Measurements from ENCODE around the gene ZNF813.

The ZNF813 gene

DNA sequence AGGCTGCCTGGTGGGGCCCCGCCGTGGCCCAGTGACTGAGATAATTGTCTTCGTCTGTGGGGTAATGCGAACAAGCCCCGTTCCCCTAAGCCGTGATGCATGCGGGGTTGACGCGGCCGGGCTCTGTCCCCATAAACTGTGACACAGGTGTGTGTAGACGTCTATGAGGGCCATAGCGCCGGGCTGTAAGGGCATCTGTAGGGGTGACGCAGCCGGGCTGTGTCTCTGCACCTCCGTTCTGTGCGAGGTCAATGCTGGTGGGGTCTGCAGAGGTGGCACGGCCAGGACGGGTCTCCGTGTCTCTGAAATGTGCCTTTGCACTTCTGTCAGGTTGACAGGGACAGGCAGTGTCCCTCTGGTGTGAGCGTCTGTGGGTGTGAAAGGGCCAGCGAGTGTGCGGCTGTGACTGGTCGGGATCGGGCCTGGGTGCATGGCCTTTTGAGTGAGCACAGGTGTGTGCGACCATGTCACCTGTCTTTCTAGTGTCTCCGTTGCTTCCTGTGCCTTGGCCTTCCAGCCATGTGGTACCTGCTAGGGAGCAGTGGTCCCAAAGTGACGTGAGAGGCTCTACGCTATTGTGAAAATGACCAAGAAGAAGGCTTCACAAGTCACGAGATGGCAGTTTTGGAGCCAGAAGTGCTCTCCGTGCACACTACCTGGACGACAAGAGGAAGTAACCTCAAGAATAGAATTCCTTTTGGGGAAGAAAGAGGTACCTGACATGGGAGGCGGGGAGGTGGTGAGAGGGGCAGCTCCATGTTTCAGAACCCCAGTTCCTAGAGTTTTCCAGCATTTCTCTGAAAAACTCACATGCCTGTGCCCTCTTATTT, 54.1 kb downstream of the ZNF813 start:
- FAIRE-seq, result no peak

DNA sequence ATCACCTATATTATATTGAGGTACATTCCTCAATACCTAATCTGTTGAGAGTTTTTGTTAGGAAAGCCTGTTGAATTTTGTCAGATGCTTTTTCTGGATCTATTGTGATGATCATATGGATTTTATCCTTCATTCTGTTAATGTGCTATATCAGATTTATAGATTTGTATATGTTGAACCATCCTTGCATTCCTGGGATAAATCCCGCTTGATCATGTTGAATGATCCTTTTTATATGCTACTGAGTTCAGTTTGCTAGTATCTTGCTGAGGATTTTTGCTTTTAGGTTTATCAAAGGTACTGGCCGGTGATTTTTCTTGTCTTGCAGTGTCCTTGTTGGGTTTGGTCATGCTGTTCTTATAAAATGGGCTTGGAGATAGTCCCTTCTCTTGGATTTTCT, 58.4 kb downstream of the ZNF813 start:
- no peak for FAIRE-seq

DNA sequence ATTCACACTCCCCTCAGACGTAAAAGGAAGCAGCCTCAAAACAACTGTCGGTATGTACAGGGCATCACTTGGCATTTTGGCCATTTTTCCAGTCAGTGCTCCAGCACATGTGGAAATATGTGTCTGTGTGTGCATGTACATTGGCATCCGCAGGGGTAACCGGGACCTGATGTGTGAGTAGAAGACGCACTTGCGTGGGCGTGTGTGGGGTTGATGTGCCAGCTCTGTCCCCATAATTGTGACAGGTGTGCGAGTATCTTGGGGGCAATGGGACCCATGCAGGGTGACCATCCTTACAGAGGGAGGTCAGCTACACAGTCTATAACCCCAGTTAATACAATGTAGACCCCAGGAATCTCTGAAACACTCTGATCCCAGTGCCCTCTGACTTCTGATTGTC, 63.1 kb downstream of the ZNF813 start:
- FAIRE-seq, result no peak

DNA sequence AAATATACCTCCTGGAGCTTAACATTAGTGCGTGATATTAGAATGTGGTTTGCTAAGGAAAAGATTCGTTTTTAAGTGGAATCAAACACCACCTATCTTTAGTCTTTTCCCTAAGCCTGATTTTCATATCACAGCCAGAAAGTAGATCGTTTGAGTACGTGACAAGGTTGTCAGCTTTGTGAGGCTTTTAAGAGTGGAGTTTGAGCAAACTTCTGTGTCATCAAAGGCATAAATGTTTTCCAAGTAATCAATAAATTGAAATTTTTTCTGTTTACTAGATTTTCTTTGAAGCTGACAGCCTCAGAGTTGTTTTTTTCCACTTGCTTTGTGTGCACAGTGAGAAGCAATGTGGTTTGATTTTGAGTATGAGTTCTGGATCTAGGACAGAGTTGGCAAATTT, 63.9 kb downstream of the ZNF813 start:
- no peak for FAIRE-seq

DNA sequence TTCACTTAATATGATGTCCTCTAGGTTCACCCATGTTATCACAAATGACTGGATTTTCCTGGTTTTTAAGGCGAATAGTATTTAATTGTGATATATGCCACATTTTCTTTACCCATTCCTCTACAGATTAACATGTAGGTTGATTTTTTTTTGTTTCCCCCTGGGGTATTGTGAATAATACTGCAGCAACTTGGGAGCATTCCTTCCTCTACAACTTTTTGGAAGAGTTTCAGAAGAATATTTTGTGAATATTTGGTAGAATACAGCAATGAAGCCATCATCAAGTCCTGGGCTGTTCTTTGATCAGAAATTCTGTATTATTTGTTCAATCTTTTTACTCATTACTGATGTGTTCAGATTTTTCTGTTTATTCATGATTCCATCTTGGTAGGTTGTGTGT, 64.8 kb downstream of the ZNF813 start:
- FAIRE-seq, result no peak

DNA sequence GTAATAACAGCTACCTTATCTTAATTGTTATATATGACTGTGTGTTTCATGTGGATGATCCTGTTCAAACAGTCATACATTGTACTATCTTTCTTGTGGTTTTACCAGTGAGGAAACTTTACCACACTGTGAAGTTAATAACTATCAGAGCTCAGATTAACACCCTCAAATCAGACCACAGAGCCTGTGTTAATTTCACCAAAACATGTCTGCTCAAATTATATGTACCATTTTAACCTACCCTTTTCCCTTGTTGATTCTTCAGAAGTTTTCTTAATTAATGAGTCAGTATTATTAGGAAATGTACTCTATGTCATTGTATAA, 68.7 kb downstream of the ZNF813 start:
- no peak for FAIRE-seq

DNA sequence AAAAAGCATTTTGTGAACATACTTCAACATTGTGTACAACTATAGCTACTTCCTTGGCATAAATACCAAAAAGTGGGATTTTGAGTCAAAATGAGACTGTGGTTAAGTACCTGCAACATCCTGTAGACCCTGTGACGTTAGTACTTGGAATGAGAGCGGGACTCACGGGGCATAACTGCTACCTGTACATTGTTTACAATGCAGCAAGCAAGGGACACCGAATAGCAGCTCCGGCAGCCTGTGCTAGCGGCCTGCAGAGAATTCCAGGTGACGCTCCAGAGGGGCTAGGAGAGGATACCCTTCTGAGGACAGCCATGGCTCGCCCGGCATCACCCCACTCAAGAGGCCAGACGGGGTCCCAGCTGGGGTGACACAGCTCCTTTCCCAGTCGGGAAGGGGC, 69.6 kb downstream of the ZNF813 start:
- no peak for FAIRE-seq

DNA sequence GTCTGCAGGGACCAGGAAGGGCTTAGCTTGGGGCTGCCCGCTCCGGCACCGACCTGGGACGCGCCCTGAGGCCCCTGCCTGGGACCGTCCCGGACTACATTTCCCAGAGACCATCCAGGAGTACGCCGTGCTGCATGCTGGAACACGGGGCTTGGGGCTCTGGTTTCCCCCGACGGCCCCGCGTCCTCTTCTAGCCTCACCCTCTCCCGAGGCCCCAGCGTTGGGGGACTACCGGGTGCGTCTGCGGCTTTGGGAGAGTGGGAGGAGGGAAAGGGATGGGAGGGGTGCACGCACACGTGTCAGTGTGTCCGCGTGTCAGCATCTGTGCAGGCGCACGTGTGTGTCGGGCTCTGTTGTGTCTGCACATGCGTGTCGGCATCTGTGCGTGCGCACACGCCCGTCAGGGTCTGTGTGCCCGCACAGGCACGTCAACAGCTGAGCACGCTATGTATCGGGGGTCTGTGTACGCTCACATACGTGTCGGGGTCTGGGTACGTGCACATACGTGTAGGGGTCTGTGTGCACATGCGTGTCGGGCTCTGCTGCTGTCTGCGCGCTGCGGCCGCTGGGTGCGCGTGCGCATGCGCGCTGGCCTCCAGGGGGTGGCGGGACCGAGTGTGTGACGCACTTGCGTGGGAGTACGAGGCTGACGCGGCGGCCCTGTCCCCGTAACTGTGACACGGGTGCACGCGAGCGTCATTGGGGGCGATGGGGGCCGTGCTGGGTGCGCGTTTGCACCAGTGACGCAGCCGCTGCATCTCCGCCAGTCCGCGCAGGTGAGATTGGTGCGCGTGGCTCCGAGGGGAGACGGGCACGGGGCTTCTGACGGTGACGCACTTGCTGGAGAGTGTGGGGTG, 70.2 kb downstream of the ZNF813 start, which contains the start of gene ZNF331:
ZNF331 (plus strand) TSS at position 625 of the 857 bp plus-strand sequence. CDS start 31,232 bp downstream, outside the sequence.
- no peak for FAIRE-seq

DNA sequence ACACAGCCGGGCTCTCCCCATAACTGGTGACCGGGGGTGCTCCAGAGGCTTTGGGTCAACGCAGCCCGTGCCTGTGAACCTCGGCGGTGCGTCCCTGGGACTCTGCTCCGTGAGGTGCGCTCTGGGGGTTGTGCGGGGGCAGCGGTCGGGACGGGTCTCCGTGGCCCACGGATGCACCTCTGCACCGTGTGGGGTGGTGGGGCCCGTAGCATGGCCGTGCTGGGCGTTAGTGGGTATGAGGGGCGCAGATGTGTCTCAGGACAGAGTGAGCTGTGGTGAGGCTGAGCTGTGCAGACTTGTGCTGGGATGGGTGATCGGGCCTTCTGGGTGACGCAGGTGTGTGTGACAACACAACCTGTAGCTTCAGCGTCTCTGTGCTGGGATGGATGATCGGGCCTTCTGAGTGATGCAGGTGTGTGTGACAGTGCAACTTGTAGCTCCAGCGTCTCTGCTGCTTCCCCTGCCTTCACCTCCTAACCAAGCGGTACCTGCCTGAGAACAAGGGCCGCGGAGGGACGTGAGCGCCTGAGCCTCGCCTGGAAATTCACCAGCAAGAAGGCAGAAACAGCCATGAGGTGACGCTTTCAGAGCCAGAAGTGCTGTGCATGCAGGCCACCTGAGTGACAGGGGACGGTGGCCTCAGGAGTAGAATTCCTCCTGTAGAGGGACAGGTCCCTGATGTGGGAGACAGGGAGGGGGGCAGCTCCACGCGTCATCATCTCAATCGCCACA, 71.0 kb downstream of the ZNF813 start:
- FAIRE-seq, result no peak

DNA sequence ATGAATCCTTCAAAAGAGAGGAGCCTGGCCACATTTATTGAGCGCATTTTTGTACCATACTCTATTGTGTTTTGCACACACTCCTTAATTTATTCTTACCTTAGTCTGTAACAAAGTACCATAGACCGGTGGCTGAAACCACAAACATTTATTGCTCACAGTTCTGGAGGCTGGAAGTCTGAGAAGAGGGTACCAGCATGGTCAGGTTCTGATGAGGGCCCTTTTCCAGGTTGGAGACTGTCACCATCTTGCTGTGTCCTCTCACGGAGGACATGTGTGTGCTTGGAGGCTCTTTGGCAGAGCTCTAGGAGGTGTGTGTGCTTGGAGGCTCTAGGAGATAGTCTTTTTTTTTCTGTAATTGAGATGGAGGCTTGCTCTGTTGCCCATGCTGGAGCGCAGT, 72.6 kb downstream of the ZNF813 start:
- FAIRE-seq, result no peak

DNA sequence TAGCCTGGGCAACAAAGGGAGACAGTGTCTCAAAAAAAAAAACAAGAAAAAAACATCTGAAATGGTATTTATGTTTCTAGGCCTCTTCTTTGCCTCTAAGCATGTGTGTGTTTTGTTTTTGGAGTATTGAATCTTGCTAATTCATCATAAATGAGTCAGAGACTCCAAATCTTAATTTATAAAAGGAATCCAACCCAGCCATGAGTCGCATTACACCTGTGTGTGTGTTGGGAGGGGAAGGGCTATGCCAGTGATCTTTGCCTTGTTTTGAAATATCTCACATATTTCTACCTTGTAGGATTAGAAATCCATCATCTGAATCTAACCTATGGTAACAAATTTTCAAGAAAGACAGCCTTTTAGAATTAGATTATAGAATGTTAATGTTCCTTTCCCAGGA, 74.4 kb downstream of the ZNF813 start:
- FAIRE-seq, result no peak

DNA sequence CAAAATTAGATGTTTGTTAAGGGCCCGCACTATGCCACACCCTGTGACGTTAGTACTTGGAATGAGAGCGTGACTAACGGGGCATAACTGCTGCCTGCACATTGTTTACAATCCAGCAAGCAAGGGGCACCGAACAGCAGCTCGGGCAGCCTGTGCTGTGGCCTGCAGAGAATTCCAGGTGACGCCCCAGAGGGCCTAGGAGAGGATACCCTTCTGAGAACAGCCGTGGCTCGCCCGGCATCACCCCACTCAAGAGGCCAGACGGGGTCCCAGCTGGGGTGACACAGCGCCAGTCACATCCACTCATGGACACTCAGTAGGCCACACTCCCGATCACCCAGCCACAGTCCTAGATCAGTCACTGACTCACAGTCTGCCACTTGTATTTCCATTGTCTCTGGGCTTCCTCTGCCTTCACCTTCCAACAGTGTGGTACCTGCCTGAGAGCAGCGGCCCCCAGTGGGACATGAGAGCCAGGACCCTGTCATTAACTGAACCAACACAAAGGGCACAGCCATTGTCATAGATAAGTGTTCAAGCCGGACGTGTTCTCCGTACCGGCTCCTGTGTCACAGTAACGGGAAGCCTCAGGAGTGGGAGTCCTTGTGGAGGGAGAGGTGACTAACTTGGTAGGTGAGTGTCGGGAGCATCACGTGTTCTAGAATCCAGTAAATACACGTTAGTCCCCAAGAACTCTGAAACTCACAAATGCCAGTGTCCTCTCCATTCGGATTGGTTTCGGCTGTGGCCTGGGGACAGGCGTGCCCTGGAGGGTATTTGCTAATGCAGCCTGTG, 77.9 kb downstream of the ZNF813 start:
- no peak for FAIRE-seq
